NK-92 (cell line): ENCODE measurements around the gene PIGC.

Source experiments
- DNase-seq: peaks from one replicate; lab custom pipeline; 2025; ENCODE audit not compliant: unreplicated experiment; lab: John Stamatoyannopoulos, UW

The PIGC gene

GRCh38 chr1:172443666-172444453 is at the start of gene PIGC:
TSS of gene PIGC (minus strand) at chr1:172444069. CDS start at chr1:172442622, 1,447 bp downstream.
- peak; percentile 64 for DNase-seq

- DNase-seq = no peak
These were observed 48.6 kb upstream of the PIGC start for GRCh38 chr1:172492421-172492820.

GRCh38 chr1:172489847-172490246 is 46.0 kb upstream of the PIGC start:
- DNase-seq = no peak

- DNase-seq = no peak
These were observed 44.5 kb upstream of the PIGC start for GRCh38 chr1:172488393-172488792.

- no peak for DNase-seq
These were observed 43.7 kb upstream of the PIGC start for GRCh38 chr1:172487550-172487949.

- DNase-seq = no peak
These were observed 43.1 kb upstream of the PIGC start for GRCh38 chr1:172486805-172487454.

- no peak for DNase-seq
These were observed 41.8 kb upstream of the PIGC start for GRCh38 chr1:172485626-172486025.

GRCh38 chr1:172484252-172484651 is 40.4 kb upstream of the PIGC start:
- DNase-seq = no peak

- DNase-seq = no peak
These were observed 39.6 kb upstream of the PIGC start for GRCh38 chr1:172483448-172483847.

GRCh38 chr1:172482044-172482443 is 38.2 kb upstream of the PIGC start:
- no peak for DNase-seq

- DNase-seq = no peak
These were observed 36.6 kb upstream of the PIGC start for GRCh38 chr1:172480431-172480830.

GRCh38 chr1:172478485-172478884 is 34.6 kb upstream of the PIGC start:
- no peak for DNase-seq

- DNase-seq = no peak
These were observed 33.9 kb upstream of the PIGC start for GRCh38 chr1:172477741-172478140.

GRCh38 chr1:172477216-172477615 is 33.3 kb upstream of the PIGC start:
- no peak for DNase-seq

GRCh38 chr1:172476218-172476811 is 32.4 kb upstream of the PIGC start:
- DNase-seq = no peak

GRCh38 chr1:172473842-172474241 is 30.0 kb upstream of the PIGC start:
- DNase-seq = no peak

- DNase-seq = no peak
These were observed 29.4 kb upstream of the PIGC start for GRCh38 chr1:172473302-172473701.

- no peak for DNase-seq
These were observed 28.6 kb upstream of the PIGC start for GRCh38 chr1:172472495-172472894.

- no peak for DNase-seq
These were observed 27.8 kb upstream of the PIGC start for GRCh38 chr1:172471666-172472065.

- no peak for DNase-seq
These were observed 26.3 kb upstream of the PIGC start for GRCh38 chr1:172470149-172470548.

- no peak for DNase-seq
These were observed 25.8 kb upstream of the PIGC start for GRCh38 chr1:172469717-172470116.

- no peak for DNase-seq
These were observed 24.4 kb upstream of the PIGC start for GRCh38 chr1:172468296-172468695.
